ENCODE data around the gene IGFBP1. TPM values are rescaled to one million over a fixed set of nuclear protein-coding genes. Genes with fewer than 3 reads are reported as not detected.

Gene IGFBP1
- polyA plus RNA-seq, 1 donor from 2014 or later, result not detected

- Histone ChIP-seq H2AFZ (ENCODE audit: low read depth, low read length) (no peak overlapping the region), H4K20me1 (ENCODE audit: insufficient read depth) (no peaks in the 10 kb centered on the region), H3K79me2 (replicated peaks; ENCODE audit: insufficient read depth, low read length) (no peaks in the 10 kb centered on the region), H3K27me3 (ENCODE audit: insufficient read depth, low read depth, low read length) (peaks cover 32% of the 10 kb centered on the region), H3K36me3 (ENCODE audit: insufficient read depth, low read length) (no peaks in the 10 kb centered on the region), H3K9me3 (ENCODE audit: low read length) (no peaks in the 10 kb centered on the region), H3K9me2 (ENCODE audit: insufficient read depth, low read length) (no peaks in the 10 kb centered on the region), H3K4me2 (ENCODE audit: low read length) (no peak overlapping the region), H3K27ac (ENCODE audit: low read length) (no peak overlapping the region), H3K9ac (ENCODE audit: low read length) (peak overlapping the region; percentile 50), H3K4me3 (ENCODE audit: low read length) (peak overlapping the region; percentile 76), H3F3A (ENCODE audit: insufficient read depth, low read length, poor library complexity, severe bottlenecking) (no peaks in the 10 kb centered on the region)
- TF ChIP-seq RAD21 (conservative IDR thresholded peaks at IDR 0.05) (no peak), MXI1 (conservative IDR thresholded peaks at IDR 0.05; ENCODE audit: poor library complexity, severe bottlenecking) (no peak), SMC3 (conservative IDR thresholded peaks at IDR 0.05; ENCODE audit: poor library complexity) (no peak), POLR2AphosphoS5 (IDR thresholded peaks at IDR 0.05) (no peak), CTCF (IDR thresholded peaks at IDR 0.05; ENCODE audit: poor library complexity, severe bottlenecking) (no peak), EP300 (conservative IDR thresholded peaks at IDR 0.05; ENCODE audit: poor library complexity, severe bottlenecking) (no peak), TAF1 (IDR thresholded peaks at IDR 0.05; ENCODE audit: low read depth) (no peak), REST (IDR thresholded peaks at IDR 0.05; ENCODE audit: borderline replicate concordance) (no peak), EZH2 (IDR thresholded peaks at IDR 0.05; ENCODE audit: borderline replicate concordance, insufficient read depth, low read length, poor library complexity, severe bottlenecking) (no peak)
Observed at GRCh38 chr7:45888993-45889366, 692 bp downstream of the IGFBP1 start.

- Histone ChIP-seq H3K4me2 (ENCODE audit: low read length) (no peak overlapping the region), H3K27ac (ENCODE audit: low read length) (no peak overlapping the region), H3K36me3 (ENCODE audit: insufficient read depth, low read length) (no peaks in the 10 kb centered on the region), H3F3A (ENCODE audit: insufficient read depth, low read length, poor library complexity, severe bottlenecking) (no peaks in the 10 kb centered on the region), H3K27me3 (ENCODE audit: insufficient read depth, low read depth, low read length) (peaks cover 32% of the 10 kb centered on the region), H3K9ac (ENCODE audit: low read length) (no peak overlapping the region), H3K9me2 (ENCODE audit: insufficient read depth, low read length) (no peaks in the 10 kb centered on the region), H3K79me2 (replicated peaks; ENCODE audit: insufficient read depth, low read length) (no peaks in the 10 kb centered on the region), H2AFZ (ENCODE audit: low read depth, low read length) (no peak overlapping the region), H3K4me3 (ENCODE audit: low read length) (peak overlapping the region; percentile 76), H3K9me3 (ENCODE audit: low read length) (no peaks in the 10 kb centered on the region), H4K20me1 (ENCODE audit: insufficient read depth) (no peaks in the 10 kb centered on the region)
- no peak for TF ChIP-seq MXI1 (conservative IDR thresholded peaks at IDR 0.05; ENCODE audit: poor library complexity, severe bottlenecking)
- no peak for TF ChIP-seq RAD21 (conservative IDR thresholded peaks at IDR 0.05)
- TF ChIP-seq EP300 (conservative IDR thresholded peaks at IDR 0.05; ENCODE audit: poor library complexity, severe bottlenecking), result no peak
- no peak for TF ChIP-seq TAF1 (IDR thresholded peaks at IDR 0.05; ENCODE audit: low read depth)
- TF ChIP-seq CTCF (IDR thresholded peaks at IDR 0.05; ENCODE audit: poor library complexity, severe bottlenecking), result no peak
- no peak for TF ChIP-seq POLR2AphosphoS5 (IDR thresholded peaks at IDR 0.05)
- TF ChIP-seq REST (IDR thresholded peaks at IDR 0.05; ENCODE audit: borderline replicate concordance), result no peak
Observed at GRCh38 chr7:45889367-45890067, 1.2 kb downstream of the IGFBP1 start.

All from neural cell (in vitro differentiated cells).